NCI-H128 (cell line): ENCODE results near the gene IFNGR2.
"Not testable (repeated sequence)": the region's sequence is repeated elsewhere in the genome, so short reads cannot be mapped to it uniquely, and the experiment has no call there.

Source experiments
- DNase-seq: peaks from one replicate; lab custom pipeline; 2025; ENCODE audit not compliant: unreplicated experiment; lab: John Stamatoyannopoulos, UW

The IFNGR2 gene

DNA sequence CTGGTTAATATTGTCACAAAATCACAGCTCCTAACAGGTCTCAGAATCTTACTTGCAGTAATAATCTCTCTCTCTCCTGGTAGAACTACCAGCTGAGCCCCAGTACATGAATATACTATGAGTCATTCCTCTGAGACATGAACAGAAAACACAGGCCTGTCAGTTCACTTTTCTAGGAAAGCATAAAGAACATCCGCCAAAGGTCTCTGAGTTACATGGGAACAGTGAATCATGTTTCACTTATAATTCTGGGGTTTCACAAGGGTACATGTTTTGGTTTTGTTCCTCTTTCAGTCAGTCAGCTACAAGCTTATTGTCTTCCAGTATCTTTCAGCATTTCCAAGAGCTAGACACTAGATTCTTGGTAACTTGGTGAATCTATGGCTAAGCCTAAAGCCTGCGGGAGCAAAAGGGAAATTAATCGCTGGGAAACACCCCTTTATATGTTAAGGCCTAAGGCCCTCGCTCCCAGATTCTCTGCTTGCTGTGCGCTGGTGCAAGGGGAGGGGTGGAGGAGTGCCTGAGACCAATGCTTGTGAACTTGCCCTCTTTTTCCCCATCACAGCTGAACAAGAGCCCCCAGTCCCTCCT is 31.7 kb downstream of the IFNGR2 start:
- DNase-seq, result no peak

DNA sequence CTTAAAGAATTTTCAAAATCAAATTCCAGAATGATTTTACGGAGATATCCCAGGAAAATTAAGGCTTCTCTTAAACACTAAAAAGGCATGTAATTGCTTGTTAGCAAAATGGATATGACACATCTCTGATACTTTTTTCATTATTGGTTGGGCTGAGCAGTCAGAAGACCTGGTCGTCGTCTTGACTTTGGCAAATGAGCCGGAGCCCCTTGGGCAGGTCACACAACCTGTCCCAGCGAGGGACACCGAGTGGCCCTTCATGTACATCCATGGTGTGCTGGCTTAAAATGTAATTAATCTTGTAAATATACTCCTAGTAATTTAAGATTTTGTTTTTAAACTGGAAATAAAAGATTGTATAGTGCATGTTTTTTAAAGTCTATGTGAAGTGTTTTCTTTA is 33.9 kb downstream of the IFNGR2 start:
- no peak for DNase-seq

- DNase-seq, result peak; percentile 4
Observed at GRCh38 chr21:33441489-33442477, 38.6 kb downstream of the IFNGR2 start.

GRCh38 chr21:33443194-33443593 is 40.0 kb downstream of the IFNGR2 start:
- DNase-seq, result no peak

- no peak for DNase-seq
Observed at GRCh38 chr21:33444499-33444898, 41.3 kb downstream of the IFNGR2 start.

- DNase-seq, result not testable (repeated sequence)
Observed at GRCh38 chr21:33446620-33447019, 43.4 kb downstream of the IFNGR2 start.

GRCh38 chr21:33449616-33450015 is 46.4 kb downstream of the IFNGR2 start:
- no peak for DNase-seq

DNA sequence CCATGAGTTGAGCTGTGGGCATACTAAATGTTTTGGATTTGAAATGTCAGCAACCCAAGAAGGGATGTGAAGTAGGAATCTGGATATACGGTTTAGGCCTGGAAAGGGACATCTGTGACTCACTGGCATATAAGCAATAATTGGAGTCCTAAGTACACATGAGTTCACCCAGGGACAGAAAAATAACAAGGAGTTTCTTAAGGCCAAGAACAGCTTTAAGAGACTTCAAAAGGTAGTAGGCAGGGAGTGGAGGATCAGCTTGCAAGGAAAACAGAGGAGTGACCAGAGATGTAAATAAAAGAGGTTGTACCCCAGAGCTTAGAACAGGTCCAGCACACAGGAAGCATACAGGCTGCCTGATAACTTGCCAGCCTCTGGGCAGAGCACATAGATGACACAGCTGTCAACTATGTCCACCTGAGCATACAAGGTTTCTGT is 48.4 kb downstream of the IFNGR2 start:
- no peak for DNase-seq

- DNase-seq, result no peak
Observed at GRCh38 chr21:33452362-33452761, 49.1 kb downstream of the IFNGR2 start.

GRCh38 chr21:33455686-33456446 is 52.7 kb downstream of the IFNGR2 start:
- DNase-seq, result no peak

- no peak for DNase-seq
Observed at GRCh38 chr21:33458861-33459260, 55.6 kb downstream of the IFNGR2 start.

DNA sequence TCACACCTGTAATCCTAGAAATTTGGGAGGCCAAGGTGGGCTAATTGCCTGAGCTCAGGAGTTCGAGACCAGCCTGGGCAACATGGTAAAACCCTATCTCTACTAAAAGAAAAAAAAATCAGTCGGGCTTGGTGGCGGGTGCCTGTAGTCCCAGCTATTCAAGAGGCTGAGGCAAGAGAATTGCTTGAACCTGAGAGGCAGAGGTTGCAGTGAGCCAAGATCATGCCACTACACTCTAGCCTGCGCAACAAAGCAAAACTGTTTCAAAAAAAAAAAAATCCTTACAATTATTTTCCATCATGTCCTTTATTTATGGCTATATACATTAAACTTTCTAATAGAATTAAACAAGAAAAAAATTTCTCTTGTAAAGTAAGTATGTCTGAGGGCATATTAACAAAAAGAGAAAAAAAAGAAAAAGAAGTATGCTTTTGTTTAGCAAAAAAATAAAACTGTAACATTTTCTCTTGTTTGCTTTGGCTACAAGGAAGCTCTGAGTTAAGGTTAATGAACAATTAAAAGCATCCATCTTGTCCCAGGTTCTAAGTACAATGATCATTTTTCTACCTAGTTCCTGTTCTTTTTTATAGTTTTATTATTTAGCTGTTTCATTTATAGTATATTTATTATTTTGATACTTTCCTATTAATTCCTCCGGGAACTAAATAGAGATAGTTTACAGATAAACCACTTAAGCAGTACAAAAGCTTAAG is 58.5 kb downstream of the IFNGR2 start:
- no peak for DNase-seq

DNA sequence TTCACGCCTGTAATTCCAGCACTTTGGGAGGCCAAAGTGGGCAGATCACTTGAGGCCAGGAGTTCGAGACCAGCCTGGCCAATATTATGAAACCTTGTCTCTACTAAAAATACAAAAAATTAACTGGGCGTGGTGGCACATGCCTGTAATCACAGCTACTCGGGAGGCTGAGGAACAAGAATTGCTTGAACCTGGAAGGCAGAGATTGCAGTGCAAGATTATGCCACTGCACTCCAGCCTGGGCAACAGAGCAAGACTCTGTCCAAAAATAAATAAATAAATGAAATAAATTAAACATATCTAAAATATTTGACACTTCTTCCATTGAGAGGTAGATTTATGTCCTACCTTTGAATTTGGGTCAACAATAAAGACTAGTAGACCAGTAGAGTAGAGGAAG is 66.0 kb downstream of the IFNGR2 start:
- DNase-seq, result not testable (repeated sequence)

GRCh38 chr21:33470701-33471100 is 67.5 kb downstream of the IFNGR2 start:
- DNase-seq, result no peak

GRCh38 chr21:33473344-33473743 is 70.1 kb downstream of the IFNGR2 start:
- DNase-seq, result no peak

GRCh38 chr21:33477066-33477465 is 73.9 kb downstream of the IFNGR2 start:
- no peak for DNase-seq

- no peak for DNase-seq
Observed at GRCh38 chr21:33478182-33478581, 75.0 kb downstream of the IFNGR2 start.

DNA sequence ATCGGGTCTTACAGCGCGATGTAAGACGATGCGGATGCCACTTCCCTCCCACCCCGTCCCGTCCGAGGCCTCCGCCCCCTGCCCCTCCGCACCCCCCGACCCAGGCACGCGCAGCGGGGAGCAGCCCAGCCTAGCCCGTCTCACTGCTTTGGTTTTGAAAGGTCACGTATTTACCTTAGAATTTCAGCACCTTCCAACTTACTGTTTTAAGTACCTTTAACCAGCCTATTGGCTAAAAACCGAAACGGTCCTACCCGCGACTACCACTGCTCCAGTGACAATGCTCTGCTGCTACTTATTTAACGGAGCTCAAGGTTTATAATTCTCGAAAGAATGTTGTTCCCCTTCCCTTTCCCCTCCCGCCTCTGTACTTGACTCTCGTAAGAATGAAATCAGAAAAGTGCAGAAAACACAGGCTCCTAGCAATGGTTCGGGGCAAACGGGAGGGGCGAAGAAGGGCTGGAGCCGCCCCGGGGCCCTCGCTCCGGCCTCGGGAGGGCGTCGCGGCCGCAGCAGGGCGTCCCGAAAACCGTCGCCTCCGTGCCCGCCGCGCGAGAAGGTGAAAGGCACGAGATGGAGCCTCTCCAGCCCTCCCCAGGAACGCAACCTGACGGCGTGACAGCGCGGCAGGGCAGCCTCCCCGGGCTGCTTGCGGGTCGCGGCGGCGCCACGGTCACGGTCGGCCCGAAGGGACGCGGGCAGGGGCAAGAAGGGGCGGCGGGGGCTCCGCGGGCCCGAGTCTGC is 75.9 kb downstream of the IFNGR2 start:
- no peak for DNase-seq

GRCh38 chr21:33479679-33480480 is 76.7 kb downstream of the IFNGR2 start, which contains the start of gene TMEM50B:
Gene TMEM50B (minus strand): TSS chr21:33479974. CDS start chr21:33468885, 11,089 bp downstream.
- DNase-seq, result peak; percentile 86
